Lung microvascular endothelial cell (primary cell): ENCODE measurements around the gene CPNE4. TPM values are rescaled to one million over a fixed set of nuclear protein-coding genes. Genes with fewer than 3 reads are reported as not detected.

Experiments
- DNase-seq, 2 donors: peaks; one replicate each; pipeline versions ENCODE4 v3.0.0 to v3.0.0-alpha.2; 2010; ENCODE audit warnings: low read depth in 2 of 2
- total RNA-seq: library from RNA; depleted of rRNA; stranded (reverse); fragments of >200 nt; gene quantifications from 2 replicates; pipeline ENCODE4 v1.2.1, GENCODE V29; 2014

Gene CPNE4
- total RNA-seq, 1 donor from 2014 or later, result not detected

DNA sequence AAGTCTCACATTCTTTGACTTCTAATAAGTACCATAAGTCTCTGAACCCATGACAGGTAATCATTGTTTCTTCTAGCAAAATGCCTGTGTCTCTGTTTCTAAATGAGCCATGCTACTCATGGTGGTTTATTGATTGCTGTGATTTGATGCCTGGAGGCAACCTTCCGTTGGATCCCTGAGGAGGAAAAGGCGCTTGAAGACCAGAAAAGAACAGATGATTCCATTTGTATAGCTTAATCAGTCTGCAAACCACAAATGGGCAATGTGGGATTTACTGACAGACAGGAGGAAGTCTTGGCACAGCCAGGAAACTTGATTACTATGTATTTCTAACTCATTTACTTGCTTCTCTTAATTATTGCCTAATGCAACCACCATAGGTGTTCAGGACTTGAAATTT lies 428.9 kb downstream of the CPNE4 start:
- DNase-seq, result no peak

DNA sequence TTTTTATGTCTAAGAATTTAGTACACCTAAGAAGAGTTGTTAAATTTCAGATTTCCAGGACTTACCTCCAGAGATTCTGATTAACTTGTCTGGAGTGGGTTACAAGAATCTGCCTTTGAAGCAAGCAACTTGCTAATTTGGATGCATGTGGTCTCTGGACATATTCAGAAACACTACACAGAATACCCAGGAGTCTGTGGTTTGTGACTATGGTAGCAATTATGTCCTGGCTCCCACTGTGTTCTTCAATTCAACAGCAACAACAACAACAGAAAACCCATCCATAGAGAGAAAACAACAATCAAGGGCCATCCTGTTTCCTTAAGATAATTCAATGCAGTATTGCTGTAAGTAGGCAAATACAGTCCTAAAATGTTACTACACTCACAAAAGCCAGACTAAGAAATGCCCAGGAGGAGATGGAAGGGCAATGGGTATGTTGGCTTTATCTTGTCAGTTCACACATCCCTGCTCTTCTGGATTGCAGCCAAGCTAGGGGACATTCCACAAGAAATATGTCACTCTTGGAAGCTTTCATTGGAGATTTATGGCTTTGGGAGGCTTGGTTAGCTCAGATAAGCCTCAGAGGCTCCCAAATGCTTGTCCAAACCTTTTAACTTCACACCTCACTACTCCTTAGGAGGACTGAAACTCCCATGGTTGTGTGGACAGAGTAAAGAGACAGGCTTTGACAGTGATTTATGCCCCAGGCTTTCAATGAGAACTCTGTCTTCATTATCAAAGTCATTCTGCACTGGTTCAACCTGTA lies 432.6 kb downstream of the CPNE4 start:
- DNase-seq, result no peak

DNA sequence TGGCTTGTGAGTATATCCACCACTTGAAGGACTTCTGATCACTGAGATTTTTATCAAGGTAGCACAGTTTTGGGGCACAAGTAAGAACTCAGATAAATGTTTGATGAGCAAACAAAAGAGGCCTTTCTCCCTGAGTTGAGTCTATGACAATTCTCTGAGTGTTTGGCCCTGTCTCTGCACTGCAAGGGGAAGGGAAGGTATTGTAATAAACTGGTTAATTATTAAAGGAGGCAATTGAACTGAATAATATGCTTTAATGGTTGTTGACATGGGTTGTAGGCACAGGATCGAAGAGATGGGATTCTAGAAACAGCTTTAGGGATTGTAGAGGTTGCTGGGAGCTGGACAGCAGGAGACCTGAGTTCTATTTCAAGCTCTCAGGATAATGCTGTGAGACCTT lies 437.0 kb downstream of the CPNE4 start:
- no peak for DNase-seq

DNA sequence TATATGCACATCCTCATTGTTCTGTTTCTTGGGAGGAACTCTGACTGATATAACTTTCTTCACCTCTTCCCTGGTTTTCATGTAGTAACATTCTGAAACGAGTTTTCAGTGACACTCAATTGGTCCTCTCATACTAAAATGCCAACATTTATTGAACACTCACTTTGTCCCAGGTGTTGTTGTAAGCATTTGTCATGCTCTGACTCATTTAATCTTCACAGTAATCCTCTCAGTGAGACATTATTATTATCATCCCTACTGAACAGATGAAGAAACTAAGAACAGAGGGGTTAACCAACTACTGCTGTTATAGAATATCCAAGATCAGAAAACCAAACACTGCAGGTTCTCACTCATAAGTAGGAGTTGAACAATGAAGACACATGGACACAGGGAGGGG lies 437.9 kb downstream of the CPNE4 start:
- DNase-seq, result no peak

DNA sequence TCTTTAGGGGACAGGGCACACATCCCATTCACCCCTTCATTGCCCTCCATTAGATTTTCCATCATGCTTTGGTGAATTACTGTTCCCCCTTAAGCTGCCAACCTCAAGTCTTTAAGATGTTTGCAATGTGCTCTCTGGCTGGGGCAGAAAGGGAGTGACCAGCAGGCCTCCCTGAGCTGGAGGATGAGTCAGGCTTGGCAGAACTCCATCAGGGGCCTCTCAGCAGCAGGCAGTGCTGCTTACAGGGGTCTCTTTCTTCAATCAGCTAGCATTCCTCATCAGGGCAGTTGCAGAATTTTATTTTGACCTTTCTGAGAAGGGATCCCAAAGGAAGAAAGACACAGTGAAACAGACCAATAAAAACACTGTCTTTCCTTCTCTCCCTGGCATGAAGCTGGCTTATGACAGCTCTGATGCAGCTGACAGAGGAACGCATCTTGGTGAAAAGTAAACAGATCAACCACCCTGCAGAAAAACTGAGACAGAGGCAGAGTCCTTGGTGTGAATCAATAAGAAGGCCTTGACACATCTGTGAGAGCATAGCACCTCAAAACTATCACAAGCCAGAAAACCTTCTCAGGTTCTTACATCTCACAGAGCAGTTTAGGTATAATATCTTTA lies 443.3 kb downstream of the CPNE4 start:
- peak in 1 of 2 donors; percentile 8 for DNase-seq

DNA sequence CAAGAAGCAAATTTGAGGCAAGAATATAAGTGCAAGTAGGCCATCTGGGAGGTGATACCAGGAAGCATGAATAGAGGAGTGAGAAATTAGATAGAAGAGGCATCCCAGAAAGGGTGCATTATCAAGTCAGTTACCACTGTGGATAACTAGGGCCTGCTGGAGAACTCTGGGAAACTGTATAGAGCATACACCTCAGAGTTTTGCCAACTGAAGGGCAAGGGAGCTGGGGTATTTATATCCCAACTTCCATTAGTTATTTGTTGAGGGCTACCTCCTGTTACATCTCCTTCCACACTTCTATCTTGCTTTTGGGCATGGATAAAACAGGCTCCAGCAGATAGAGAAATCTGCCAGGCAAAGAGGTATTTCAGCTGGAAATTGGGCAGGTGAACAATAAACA lies 448.5 kb downstream of the CPNE4 start:
- no peak for DNase-seq

DNA sequence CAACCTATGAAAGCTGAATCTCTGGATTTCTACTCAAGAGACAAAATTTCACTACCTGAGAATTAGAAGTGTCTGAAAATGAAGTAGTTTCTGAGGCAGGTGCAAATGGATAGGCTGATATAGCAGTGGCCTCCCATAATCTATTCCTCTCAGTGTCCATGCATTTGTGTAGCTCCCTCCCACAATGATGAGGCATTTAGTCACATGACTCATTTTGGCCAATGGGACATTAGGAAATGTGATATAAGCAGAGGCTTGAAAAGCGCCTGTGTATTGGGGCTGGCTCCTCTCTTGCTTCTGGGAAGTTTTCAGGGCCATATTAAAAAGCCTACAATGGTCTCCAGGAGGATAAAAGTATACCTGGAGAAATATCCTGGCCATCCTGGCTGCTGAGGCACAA lies 452.4 kb downstream of the CPNE4 start:
- no peak for DNase-seq

DNA sequence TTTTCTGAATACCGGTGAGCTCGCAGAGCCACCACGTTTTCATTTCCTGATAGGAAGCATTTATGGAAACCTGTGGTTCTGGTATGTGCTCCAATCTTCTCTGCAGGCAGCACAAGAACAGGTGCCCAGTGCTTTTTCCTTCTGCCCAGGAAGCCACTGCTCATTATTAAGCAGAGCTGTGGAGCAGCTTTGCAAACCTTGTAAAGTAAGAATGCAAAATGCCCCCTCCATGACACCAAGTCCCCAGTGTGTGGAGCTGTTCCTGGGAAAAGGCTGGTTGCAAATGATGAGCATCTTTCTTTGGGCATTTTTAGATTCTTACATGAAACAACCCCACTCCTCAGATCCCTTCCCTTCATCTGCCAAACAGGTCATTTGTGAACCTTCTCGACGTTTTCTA lies 466.4 kb downstream of the CPNE4 start:
- no peak for DNase-seq

DNA sequence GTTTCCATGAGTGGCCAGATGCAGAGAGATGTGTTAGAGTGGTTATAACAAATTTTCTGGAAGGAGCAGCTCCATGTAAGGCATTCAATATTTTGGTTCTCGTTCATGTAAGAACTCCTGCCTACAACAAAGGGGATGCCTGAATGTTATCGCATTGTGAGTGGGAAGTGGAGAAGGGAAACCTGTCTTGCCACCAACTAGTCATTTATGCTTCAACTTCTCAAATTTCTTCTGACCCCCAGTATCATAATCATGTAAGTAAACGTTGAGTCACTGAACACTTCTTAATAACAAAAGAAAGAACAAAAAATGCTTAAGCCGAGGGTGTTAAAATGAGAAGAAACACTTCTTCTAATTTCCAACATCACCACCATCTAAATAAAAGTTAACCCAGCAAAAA lies 470.0 kb downstream of the CPNE4 start:
- no peak for DNase-seq

DNA sequence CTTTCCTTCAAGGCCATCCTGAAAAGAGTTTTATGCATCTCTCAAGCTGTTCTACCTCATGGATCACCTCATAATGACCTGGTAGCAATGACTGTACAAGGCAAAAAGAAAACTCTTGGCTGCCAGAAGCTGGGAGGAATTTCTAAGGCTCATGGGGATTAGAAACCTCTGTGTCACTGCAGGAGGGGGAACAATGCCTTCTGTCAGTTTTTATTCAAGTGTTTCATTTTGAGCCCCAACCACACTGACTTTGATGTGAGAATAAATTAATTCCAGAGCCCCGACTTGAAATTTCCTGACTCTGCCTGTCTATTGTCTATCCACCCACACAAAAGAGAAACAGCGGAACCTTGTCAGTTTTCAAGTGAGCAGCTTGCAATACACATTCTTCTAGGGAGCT lies 473.3 kb downstream of the CPNE4 start:
- DNase-seq, result no peak

DNA sequence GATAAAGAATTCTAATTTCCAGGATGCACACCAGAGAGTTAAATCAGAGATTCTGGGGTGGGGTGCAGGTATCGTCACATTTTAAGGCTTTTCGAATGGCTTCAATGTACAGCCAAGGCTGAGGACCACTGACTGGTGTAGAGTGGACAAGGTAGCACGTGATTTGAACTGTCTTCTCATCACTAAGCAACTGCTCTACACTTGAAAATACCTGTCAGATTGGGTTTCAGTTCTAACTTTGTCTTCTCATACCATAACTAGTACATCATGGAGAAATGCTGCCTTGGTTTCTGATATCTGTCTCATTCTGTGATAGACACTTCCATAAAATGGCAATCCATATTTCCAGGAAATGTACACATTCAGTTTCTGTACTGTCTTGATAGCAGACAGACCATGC lies 474.0 kb downstream of the CPNE4 start:
- DNase-seq, result no peak

DNA sequence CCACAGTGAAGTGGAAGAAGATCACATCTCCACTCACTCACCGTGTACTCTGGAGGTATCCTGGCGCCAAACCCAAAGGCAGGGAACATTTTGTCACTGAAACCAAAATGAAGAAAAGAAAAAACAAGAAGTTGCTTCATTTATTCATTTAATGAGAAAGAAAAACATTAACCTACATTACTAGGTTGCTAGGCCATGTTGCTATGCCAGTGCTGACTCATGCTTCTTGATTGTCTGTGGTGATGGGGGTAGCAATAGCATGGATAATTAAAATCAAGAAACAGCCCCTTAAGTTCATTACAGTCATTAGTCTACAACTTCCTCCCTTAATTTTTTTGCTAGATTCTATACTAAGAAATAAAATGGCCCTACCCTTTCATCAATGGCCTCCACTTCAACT lies 479.4 kb downstream of the CPNE4 start:
- no peak for DNase-seq

DNA sequence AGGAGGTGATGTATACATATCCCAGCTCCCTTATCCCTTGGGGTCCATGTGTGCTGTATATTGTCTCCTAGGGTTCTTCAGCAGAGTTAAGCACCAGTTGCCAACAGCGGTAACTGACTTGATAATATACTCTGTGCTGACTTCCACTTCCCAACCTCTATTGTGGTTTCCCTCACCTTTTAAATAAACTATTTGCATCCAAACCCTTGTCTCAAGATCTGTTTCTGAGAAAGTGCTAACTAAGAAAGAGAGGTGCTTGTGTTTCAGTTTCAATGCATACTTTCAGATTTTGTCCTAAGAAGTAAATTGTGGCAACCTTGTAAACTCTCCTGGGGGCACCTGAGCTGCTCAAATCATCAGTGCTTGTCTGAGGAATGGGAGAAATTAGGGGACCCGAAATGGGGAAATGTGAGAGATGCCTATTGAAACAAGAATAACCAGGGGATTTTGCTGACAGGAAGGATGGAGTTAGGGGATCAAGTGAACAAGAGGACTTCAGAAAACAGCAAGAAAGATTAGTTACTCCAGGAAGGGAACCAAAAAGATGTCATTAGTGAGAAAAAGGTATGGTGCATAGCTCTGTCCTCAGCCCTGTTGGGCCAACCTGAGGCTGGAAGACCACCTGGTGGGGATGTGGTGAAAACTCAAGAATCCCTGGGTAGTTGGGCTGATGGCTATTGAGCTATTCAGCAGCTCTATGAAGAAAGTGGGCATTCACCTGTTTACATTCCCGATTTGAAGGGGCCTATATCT lies 481.1 kb downstream of the CPNE4 start:
- no peak for DNase-seq

DNA sequence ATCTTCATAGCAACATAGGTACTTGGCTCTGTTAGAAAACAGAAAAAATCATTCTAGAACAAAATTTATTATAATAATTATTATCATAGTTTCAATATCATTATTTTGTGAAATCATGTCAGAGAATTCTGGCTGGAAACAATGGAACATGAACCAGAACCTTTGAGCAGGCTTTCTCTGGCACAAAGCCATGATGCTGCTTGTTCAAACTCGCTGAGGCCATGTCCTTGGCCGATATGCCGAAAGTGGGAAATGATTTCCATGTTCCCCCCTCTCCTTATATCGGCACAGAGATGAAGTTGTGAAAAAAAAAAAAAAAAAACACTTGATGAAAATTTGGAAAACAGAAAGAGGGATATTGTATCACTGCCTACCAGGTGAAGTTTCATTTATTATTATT lies 483.1 kb downstream of the CPNE4 start:
- peak in 1 of 2 donors; percentile 23 for DNase-seq

DNA sequence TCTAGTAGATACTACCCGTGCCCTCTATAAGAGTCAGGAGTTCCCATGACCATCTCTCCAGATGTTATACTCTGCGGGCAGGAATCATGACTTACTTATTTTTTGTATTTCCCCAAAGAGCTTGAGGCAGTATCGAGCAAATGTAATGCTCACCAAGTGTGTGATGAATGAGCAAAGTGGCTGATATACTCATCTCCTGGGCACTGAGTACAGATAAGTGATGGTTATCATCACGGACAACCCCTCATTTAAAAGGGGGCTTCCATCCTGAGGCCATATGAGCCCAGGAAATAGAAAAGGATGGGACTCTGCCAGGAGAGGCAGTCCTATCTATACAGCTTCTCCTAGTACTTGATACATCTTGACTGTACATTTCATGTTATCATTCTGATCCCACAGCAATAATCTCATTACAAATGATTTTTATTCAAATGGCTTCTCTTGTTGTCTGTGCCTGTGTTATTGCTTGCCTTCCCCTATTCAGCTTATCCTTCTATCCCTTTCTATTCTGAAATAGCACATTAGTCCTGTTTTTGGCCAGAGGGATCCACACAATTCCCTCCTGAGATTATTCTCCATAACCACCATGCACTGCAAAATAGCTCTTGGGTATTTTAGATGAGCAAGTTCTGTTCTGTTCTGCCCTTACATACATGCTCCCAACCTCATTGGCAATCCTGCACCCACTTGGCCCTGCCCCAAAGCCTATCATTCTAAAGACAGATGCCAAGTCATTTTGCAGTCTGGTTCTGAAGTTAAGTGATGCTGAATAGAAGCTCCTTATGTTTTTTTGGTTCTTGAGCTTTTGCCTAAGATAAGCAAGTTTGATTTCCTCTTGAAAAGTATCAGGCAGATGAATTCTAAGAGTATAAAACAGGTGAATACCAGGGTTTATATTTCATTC lies 484.0 kb downstream of the CPNE4 start:
- DNase-seq, result no peak

DNA sequence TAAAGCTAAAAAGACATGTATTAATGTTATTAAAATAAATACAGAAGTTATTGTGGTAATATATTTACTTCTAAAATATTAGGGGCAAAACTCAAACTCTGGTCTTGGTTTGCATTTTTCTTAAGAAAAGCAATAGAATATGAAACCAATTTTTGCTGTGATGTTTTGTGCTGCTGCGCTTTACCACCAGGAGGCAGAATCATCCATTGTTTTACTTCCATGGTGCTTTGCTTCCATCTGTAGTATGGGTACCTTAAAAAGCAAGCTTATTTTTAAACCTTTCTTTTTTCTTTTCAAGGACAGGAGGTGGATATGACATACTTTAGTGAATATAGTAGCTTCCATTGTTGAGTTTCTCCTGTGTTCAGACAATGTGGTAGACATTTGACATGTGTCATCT lies 485.5 kb downstream of the CPNE4 start:
- peak in 1 of 2 donors; percentile 9 for DNase-seq

DNA sequence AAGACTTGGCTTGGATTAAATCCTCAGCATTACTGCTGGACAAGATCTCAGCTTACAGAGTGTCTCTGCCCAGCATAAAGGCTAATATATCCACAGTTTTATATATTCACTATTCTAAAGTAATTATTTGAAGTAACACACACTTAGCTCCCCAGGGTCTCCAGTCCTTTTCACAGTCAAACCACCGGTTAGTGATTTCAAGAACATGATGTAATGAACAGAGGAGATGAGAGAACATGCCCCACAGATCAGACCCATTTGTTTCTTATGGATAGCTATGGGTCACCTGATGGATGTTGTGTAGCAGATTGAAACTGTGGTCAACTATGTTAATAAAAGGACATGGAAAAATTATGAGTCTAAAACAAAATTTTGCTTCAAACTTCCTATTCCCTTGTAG lies 487.2 kb downstream of the CPNE4 start:
- no peak for DNase-seq

DNA sequence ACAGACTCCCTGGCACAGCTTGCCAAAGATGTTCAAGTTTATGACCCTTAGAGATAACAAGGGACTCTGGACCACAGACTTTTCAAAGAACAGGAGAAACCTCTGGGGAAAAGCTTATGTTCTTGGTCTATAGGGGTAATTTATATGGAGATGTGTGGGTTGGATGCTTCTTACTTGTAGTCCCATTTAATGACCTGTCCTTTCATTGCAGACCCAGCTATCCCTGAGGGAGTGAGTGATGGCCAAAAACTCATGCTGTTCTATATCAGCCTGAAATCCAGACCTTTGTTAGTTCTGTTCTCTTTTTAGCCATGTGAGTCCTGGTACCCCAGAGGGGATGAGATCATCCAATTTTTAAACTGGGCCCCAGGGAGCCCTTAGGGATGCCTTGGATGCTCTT lies 488.4 kb downstream of the CPNE4 start:
- no peak for DNase-seq

DNA sequence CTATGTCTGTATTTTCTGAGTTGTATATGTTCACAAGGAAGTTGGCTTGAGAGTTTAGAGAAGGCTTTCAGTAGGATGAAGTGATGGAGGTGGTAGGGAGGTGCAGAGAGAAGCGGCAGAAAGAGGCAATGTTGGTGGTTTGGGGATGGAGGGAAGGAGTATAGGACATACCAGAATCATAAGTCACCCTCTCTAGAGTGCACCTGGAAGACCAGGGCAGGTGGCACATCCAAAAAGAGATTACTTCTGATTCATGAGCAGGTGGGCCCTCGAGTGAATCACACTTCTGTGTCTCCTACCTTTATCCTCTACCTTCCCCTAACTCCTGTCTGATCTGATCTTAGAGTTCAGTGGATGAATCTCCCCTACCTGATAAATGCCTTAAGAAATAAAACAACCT lies 490.3 kb downstream of the CPNE4 start:
- DNase-seq, result no peak

DNA sequence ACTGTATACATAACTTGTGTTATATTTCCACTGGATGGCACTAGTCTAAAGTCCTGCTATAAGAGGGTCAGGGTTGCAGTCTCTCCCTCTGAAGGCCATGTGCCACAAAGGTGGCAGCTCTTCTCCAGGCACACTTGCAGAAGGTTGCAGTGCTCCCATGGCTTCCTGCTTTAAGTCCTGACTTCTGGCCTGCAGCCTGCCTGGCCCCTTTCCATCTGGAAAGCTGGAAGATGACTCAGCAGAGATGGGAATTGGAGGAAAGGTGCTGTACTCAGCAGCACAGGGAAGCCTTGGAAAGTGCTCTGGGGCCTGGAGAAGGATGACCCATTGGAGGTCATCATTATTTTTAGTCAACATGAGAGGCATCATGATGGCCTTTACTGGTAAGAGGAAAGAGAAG lies 491.1 kb downstream of the CPNE4 start:
- DNase-seq, result peak; percentile 64 to 83

DNA sequence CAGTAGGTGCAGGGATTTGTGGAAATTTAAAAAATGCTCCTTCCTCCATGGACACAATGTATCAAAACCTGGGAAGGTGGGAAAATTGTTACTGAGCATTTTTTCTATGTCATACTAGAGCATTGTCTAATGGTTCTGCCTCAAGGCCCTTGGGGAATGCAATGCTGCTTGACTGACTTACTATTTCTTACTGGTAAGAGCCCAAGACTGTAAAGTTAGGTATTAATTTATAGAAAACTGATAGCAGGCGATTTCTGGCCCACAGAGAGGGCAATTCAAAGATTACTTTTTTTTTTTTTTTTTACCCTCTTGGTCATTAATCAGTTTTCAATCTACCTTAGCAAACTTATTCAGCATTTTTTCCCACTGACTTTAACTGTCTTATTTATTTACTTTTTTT lies 493.5 kb downstream of the CPNE4 start:
- DNase-seq, result no peak

DNA sequence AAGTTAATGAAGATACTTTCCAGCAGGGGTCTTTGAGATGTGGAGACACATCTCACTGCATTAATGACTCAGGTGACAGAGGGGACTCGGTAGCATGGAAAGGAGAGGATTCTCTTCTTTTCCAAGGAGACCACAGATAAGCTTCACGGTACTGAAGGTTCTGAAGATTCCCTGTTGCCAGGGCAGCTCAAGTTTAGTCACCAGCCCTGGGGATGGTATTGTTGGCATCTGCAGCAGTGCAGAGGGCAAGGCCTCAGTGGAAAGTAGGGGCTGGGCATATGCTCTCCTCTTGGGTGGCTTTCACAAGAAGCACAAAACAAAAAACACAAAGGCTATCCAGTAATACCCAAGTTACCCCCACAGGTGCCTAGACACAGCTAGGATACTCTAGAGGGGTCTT lies 494.0 kb downstream of the CPNE4 start:
- DNase-seq, result no peak
